ENCODE results near the gene SLC6A6. TPM values are rescaled to one million over a fixed set of nuclear protein-coding genes. Genes with fewer than 3 reads are reported as not detected.

Gene SLC6A6
- total RNA-seq, 1 experiment from 2014 or later, result 62.5 TPM

DNA sequence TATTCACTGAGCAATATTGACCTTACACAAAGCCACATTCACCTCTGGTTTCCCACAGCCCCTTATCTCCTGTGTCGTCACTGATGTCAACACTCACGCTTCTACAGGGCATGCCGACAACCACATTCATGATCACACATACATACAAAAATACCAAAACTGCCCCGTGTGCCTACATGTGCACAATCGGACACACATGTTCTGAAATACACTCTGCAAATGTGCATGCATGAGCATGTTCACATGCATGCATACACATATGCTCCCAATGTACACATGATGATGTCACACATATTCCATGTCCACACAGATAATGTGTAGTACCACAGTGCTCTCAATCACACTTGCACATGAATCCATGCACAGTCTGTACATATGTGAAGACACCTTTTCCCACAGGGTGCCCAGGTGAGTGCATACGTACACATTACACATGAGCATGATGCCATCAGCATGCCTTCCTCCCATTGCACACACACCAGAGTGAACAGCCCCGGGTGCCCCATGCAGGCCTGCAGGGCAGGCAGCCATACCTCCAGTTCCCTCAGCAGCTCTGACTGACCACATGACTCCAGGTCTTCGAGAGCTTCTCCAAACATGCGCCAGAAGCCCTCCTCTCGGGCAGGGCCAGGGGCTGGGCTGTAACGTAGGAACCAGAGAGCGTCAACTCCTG lies 100.8 kb downstream of the SLC6A6 start:
- DNase-seq (ENCODE audit: low read depth), result no peak
- in situ Hi-C loops (cut with HindIII; ENCODE audit: low pct_unique_long_range_greater_than_20kb, low sequenced_read_pairs), result no loop called here

DNA sequence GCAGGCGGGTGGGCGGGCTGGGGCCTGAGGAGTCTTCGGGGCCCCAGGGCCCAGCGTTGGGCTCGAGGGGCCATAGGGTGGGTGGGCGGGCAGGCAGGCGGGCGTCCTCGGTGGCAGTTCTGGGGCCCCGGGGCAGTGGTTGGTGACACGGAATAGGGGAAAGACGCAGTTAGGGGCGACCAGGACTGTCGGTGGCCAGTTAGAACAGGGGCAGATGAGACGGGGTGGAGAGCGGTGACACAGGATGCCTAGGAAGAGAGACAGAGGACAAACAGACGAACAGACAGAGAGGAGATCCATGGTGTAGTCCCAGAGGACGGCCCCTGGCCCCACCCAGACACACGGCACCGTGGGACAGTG lies 101.3 kb downstream of the SLC6A6 start:
- in situ Hi-C loops (cut with HindIII; ENCODE audit: low pct_unique_long_range_greater_than_20kb, low sequenced_read_pairs), result no loop called here

DNA sequence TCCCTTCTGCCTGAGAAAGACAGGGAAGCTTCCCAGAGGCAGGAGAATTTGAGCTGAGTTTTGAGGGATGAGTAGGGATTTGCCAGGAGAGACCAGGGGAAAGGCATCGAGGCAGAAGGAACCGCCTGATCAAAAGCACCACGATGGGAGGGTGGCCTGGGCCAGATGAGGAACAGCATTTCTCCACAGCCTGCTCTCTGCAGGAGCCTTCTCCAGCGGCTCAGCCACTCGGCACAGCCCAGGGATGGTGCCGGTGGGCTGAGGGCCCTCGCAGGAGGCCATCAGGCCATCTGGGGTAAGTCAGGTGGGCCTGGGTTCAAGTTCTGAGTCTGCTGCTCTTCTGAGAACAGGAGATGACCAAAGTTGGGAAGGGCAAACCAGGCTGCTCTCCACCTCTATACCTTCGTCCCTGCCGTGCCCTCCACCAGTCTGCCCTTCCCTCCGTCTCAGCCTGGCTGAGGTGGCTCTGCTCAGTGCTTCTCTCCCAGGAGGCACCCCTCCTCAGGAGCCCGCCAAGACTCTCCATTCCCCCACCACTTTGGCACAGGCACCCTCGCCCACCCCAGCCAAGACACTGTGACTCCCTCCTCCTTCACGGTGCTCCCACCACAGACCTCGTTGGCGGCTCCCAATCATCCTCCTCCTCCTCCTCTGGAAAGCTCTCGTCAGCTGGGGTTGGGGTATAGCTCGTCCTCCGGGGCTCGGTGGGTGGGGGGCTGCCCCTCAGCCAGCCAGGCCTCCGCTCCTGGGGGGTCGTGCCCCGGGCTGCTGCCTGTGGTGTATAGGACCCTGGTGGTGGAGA lies 102.8 kb downstream of the SLC6A6 start:
- no peak for DNase-seq (ENCODE audit: low read depth)
- in situ Hi-C loops (cut with HindIII; ENCODE audit: low pct_unique_long_range_greater_than_20kb, low sequenced_read_pairs), result no loop called here

More for the DNA sequence above, 101.3 kb downstream of the SLC6A6 start:
- DNase-seq (ENCODE audit: low read depth), result no peak

DNA sequence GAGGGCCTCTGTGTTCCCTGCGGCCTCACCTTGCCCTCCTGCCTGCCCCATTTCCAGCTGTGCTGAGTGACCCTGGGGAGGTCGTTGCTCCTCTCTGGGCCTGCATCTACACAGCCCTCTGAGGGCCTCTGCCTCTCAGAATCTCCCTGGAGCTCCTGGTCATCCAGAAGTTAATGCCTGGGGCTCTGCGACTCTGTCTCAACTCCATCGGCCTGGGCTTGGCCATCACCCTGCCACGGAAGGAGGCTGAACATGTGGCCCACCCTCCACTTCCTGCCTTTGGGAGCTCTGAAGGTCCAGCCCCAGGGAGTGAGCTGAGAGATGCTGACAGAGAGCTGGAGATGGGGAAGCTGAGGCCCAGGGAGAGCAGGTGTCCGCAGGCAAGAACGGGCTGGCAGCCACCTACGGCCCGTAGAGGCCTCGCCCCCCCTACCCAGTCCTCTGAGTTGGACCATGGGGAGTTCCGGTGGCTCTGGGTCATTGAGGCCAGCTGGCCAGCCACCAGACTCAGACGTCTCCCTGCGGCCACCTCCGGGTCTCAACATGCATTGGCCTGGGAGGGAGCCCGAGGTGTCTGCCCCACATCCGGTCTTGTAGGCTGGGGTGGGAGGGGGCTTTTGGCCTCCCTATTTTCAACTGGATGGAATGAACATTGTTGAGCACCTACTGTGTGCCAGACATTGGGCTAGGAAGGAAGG lies 103.5 kb downstream of the SLC6A6 start:
- DNase-seq (ENCODE audit: low read depth), result no peak
- in situ Hi-C loops (cut with HindIII; ENCODE audit: low pct_unique_long_range_greater_than_20kb, low sequenced_read_pairs), result no loop called here

DNA sequence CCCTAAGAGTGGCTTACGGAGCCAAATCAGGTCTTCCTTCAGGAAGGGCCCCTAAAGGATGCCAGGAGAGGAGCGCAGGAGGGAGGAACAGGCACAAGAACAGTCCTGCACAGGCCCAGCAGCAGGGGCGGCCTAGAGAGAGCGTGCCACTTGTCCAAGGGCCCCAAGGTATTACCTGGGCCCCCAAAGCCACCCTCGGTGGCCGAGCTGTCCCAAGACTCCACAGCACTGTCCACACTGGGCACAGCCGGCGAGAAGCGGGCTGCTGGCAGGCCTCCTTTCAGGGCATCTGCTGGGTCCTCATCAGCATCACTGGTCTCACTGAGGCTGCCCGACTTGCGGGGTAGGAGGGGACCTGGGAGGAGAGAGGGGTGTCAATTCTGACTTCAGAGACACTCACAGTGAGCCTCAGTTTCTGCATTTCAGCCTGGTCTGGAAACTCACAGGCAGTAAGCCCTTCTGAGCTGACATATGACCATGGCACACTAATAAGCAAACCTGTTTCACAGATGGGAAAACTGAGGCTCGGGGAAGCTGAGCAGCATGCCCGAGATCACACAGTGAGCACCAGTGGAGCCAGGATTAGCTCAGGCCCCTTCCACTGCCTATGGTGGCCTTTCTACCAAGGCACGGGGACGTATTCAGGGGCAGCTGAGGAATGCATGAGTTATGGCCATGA lies 104.4 kb downstream of the SLC6A6 start:
- in situ Hi-C loops (cut with HindIII; ENCODE audit: low pct_unique_long_range_greater_than_20kb, low sequenced_read_pairs), result no loop called here

DNA sequence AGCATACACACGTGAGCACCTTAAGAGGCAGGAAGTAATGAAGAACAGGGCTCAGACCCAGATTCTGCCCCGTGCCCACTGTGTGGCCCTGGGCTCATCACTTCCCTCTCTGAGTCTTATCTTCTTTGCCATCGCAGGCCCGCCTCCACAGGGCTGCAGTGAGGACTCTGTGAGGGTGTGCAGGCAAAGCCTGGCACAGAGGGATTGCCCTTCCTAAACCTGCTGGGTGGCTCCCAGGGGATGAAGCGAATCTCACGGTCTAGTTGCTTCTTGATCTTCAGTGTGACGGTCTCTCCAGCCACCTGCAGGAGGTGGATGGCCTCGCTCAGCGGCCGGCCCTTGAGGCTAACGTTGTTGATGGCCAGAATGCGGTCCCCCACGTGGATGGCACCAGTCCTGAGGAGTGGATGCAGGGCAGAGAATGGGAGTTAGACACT lies 104.9 kb downstream of the SLC6A6 start:
- DNase-seq (ENCODE audit: low read depth), result no peak
- in situ Hi-C loops (cut with HindIII; ENCODE audit: low pct_unique_long_range_greater_than_20kb, low sequenced_read_pairs), result no loop called here

More for the DNA sequence above, 104.4 kb downstream of the SLC6A6 start:
- DNase-seq (ENCODE audit: low read depth), result no peak

DNA sequence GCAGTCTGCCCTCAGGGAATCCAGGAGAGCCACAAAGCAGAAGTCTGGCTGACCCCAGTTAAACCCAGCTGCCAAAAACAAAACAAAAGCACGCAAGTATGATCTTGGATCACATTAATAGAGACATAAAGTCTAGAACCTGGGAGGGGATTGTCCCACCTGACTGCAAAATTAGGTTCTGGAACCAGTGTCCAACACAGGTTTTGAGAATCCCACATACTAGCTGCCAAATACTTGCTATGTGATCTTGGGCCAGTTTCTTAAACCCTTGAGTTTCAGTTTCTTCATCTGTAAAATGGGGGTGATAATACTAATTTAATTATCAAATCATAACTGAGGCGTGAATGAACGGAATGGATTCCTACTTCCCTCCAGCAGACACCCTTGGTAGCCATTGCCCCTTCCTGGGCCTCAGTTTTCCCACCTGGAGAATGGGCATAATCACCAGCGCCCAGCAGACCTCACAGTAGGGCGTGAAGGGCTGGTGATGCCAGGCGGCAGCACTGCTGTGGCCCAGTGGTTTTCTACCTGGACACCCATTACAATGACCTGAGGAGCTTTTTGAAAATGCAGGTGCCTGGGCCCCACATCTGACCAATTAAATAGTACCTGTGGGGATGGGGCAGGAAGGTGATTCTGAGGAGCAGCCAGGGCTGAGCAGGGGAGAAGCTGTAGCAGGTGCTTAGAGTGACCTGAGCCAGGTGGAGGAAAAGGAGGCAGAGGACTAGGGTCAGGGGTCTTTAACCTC lies 105.5 kb downstream of the SLC6A6 start:
- in situ Hi-C loops (cut with HindIII; ENCODE audit: low pct_unique_long_range_greater_than_20kb, low sequenced_read_pairs), result no loop called here
- no peak for DNase-seq (ENCODE audit: low read depth)

DNA sequence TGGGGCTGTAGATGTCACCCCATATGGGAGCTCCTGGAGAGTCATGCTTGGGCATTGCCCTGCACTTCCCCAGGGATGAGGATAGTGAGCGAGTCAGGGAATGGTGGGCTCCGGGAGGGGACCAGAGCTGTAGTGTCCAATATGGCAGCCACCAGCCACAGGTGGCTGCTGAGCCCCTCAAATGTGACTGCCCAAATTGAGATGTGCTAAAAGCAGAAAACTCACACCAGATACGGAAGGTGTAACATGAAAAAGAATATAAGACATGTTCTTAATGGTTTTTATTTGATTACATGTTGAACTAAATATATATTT lies 106.1 kb downstream of the SLC6A6 start:
- in situ Hi-C loops (cut with HindIII; ENCODE audit: low pct_unique_long_range_greater_than_20kb, low sequenced_read_pairs), result no loop called here
- no peak for DNase-seq (ENCODE audit: low read depth)

DNA sequence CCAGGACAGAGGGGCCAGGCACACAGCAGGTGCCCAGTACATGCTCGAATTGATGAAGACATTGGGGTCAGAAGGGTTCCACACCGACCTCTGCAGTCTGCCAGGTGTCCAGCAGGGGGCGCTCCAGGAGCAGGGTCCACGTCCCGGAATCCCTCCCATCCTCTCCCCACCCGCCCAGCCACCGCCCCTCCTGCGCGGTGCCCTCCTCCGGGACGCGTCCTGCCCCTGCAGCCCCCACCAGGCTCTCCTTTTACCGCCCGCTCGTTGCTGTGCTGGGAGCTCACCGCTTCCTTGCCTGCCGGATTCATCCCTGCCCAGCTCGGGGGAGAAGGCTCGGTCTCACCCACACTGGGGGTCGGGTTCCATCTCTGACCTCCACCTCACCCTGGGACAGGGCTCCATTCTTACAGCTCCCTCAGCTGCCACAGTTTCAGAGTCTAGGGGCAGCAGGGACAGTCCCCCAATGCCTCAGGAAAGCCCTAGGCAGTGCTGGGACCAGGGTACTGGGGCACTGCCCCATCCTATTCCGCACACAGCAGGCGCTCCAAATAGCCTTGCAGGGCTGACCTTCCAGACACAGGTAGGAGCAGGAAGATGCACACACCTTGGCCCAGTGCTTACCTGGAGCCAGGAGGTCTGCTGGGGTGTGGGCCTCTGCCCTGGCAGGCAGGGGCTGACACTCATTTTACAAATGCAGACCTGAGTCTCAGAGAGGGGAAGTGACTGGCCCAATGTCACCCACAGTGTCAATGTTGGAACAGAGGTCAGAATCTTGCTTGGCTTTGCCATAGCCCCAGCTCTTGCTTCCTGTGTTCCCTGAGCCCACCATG lies 106.8 kb downstream of the SLC6A6 start:
- DNase-seq (ENCODE audit: low read depth), result no peak
- in situ Hi-C loops (cut with HindIII; ENCODE audit: low pct_unique_long_range_greater_than_20kb, low sequenced_read_pairs), result no loop called here

DNA sequence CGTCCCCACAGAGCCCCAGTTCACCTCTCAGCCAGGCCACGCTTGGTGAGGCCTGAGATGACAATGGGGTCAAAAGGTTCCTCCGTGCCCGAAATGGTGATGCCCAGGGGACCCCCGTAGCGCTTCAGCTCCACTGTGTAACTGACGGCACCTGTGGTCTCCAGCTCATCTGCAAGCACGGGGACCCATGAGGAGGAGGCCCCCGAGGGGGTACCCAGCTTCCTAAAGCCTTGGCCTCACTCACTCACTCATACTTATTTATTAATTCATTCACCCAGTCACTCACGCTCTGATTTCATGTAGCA lies 107.3 kb downstream of the SLC6A6 start:
- in situ Hi-C loops (cut with HindIII; ENCODE audit: low pct_unique_long_range_greater_than_20kb, low sequenced_read_pairs), result no loop called here
- DNase-seq (ENCODE audit: low read depth), result no peak

DNA sequence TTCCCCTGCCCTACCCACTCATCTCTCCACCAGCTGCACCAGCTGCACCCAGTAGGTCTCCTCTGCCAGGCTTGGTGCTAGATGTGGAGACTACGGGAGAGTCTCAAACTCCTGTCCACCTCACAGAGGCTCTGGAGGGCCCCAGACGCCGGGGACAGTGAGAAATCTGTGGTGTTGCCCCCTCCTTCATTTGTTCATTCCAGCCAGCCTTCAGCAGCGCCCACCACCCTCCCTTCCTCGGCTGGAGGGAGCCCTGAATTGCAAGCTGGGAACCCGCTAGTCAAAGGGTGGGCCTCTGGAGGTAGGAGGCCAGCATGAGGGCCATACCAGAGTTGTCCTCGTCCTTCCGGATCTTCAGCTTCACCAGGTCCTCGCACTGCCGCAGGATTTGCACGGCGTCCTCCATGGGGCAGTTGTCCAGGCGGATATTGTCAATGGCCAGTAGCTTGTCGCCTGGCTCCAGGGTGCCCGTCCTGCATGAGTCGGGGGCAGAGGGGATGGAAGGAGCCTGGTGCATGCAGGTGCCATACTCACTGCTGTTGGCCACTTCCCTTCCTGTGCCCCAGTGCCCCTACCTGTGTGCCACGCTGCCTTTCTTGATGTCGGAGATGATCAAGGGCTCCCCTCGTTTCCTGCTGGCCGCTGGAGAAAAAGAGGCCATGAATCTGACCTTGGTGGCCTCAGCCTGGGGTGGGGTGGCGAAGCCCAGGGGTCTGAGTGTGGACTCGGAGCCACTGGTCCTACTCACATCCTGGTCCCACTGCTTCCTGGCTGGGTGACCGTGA lies 108.6 kb downstream of the SLC6A6 start:
- DNase-seq (ENCODE audit: low read depth), result no peak

DNA sequence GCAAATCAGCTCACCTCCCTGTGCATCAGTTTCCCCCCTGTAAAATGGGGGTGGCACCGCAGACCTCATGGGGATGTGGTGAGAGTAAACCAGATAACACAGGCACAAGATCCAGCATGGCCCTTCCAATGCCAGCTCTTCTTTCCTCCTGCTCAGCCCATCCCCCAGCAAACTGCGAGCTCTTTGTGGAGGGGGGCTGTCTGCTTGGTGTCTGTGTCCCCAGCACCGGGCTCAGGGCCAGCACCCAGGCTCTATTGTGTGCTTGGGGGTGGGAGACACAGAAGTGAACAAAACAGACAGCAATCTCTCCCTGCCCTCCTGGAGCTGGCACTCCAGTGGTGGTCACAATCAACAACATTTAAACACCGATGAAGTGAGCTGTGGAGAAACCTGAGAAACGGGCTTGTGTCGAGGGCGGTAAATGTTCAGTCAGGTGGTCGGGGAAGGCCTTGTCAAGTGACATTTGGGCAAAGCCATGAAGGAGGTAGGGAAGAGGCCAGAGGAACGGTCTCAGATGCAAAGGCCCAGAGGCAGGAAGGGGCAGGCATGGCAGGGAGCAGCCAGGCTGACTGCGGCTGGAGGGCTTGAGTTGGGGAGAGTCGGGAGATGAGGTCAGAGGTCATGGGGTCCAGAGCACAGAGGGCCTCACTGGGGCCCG lies 109.3 kb downstream of the SLC6A6 start:
- no peak for DNase-seq (ENCODE audit: low read depth)
- in situ Hi-C loops (cut with HindIII; ENCODE audit: low pct_unique_long_range_greater_than_20kb, low sequenced_read_pairs), result no loop called here

More for the DNA sequence above, 108.6 kb downstream of the SLC6A6 start:
- in situ Hi-C loops (cut with HindIII; ENCODE audit: low pct_unique_long_range_greater_than_20kb, low sequenced_read_pairs), result no loop called here

DNA sequence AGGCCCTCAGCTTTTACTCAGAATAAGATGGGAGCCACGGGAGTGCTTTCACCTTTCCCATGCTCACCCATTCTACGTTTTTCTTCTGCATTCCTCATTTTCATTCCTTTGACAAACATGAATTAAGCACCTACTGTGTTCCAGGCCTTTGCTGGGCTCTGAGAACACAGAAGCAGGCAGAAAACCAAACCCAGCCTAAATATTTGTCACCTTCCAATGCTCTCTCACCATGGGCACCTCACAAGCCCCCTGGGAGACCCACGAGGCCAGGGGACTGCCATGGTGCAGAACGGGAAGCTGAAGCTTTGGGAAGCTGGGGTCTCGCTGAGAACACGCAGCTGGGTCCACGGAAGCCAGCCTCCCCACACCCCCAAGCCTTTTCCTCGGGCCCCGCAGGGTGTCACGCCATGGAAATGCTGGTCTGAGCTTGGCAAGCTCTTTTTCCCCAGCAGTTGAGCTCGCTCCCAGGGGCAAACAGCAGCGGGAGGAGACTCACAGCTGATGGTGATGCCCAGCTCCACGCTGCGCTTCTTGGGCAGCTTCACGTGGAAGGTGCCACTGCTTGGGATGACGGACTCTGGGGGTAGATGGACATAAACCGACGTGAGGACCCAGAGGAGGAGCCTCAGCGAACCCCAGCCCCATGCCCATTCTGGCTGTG lies 110.0 kb downstream of the SLC6A6 start:
- no peak for DNase-seq (ENCODE audit: low read depth)
- in situ Hi-C loops (cut with HindIII; ENCODE audit: low pct_unique_long_range_greater_than_20kb, low sequenced_read_pairs), result no loop called here

DNA sequence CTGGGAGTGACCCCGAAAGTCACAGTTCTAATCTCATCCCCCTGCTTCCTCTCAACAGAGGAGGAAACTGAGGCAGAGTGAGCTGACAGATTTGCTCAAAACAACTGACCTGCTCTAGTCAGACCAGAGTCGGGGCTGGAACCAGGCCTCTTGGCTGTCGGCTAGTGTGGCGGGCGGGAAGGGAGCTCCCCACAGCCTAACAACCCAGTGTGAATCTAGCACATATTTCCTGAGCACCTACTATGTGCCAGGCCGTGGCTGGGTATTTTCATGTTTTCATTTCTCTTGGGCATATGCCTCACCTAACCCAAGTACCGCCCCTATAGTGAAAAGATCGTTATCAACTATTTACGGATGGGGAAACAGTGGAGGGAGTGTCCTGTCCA lies 110.5 kb downstream of the SLC6A6 start:
- no peak for DNase-seq (ENCODE audit: low read depth)
- in situ Hi-C loops (cut with HindIII; ENCODE audit: low pct_unique_long_range_greater_than_20kb, low sequenced_read_pairs), result no loop called here

DNA sequence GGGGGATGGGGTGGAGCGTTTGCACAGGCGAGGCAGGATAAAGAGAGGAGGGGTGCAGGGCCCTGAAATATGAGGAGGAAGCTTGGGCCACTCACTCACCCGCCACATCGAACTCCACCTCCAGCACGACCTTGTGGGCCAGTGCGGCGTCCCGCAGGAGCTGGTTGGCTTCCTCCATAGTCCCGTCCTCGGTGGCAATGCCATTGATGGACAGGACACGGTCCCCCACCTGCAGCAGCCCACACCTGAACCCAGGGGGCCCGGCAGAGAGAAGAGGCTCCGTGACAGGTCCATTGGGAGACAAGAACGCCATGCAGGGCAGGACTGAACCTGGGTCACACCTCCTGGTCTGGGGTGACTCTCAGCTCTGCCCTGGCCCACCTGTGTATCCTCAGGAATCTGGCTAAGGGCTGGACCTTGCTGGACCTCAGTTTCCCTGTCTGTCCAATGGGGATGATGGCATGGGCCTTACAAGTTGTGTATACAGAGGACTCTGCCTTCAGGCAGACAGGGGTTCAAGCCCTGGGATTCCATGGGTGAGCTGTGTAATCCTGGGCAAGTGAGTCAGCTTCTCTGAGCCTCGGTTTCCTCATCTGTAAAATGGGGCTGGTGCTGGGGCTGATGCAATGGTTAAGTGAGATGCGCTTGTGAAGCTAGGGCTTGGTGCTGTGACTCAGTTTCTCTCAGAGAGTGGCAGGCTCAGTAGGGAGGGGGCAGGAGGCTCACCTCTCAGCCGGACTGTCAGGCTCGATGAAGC lies 111.3 kb downstream of the SLC6A6 start:
- in situ Hi-C loops (cut with HindIII; ENCODE audit: low pct_unique_long_range_greater_than_20kb, low sequenced_read_pairs), result no loop called here
- DNase-seq (ENCODE audit: low read depth), result no peak
